HepG2 (cell line): ENCODE results near the gene SLC26A4. TPM values are rescaled to one million over a fixed set of nuclear protein-coding genes. Genes with fewer than 3 reads are reported as not detected.
A peak's percentile ranks its signal among the peaks of the same experiment; 100 is the strongest.

Experiments used
- DR1 ChIP-seq: sonication (generic); formaldehyde crosslinking; IDR thresholded peaks from 2 replicates; pipeline ENCODE4 v1.8.0; 2021; ENCODE audit warnings: mild to moderate bottlenecking, missing genetic modification reagents, inconsistent platforms
- ELF4 ChIP-seq: sonication (generic); formaldehyde crosslinking; IDR thresholded peaks from 2 replicates; pipeline ENCODE4 v1.5.0; 2020; ENCODE audit warnings: missing genetic modification reagents, mild to moderate bottlenecking, moderate library complexity, borderline replicate concordance
- EZH2 ChIP-seq: conservative IDR thresholded peaks from 2 replicates; pipeline ENCODE4 v1.6.1; 2012; ENCODE audit warnings: mild to moderate bottlenecking, low read depth, low read length, moderate library complexity
- GPN1 ChIP-seq: sonication (generic); formaldehyde crosslinking; IDR thresholded peaks from 2 replicates; pipeline ENCODE4 v1.5.1; 2020; ENCODE audit warnings: missing genetic modification reagents, borderline replicate concordance
- ZEB1 ChIP-seq: IDR thresholded peaks from 2 replicates; pipeline ENCODE4 v1.6.1; 2012; ENCODE audit warnings: mild to moderate bottlenecking, low read depth, inconsistent platforms; ENCODE audit not compliant: insufficient replicate concordance
- ZNF460 ChIP-seq: sonication (generic); formaldehyde crosslinking; IDR thresholded peaks from 2 replicates; pipeline ENCODE4 v1.5.1; 2020; ENCODE audit warnings: missing genetic modification reagents, mild to moderate bottlenecking, borderline replicate concordance
- ZNF780A ChIP-seq: sonication (generic); formaldehyde crosslinking; IDR thresholded peaks from 2 replicates; pipeline ENCODE4 v1.8.0; 2022; ENCODE audit warnings: mild to moderate bottlenecking, missing genetic modification reagents, moderate library complexity
- polyA plus RNA-seq, 8 experiments: library from polyadenylated mRNA; depleted of rRNA in 3 of 8; stranded (reverse) in 7 of 8; unstranded in 1 of 8; fragments of >200 nt; fragmentation: Illumina TruSeq in 4 of 8; extraction: Trizol in 4 of 8; gene quantifications; 2 replicates each; pipeline versions ENCODE4 v1.2.1 to v1.2.3, GENCODE V29; 2011 to 2016; ENCODE audit warnings: low read depth in 4 of 8, missing spikeins in 1 of 8, mixed read lengths in 1 of 8; ENCODE audit not compliant: insufficient read depth in 1 of 8
- total RNA-seq, 5 experiments: library from RNA; depleted of rRNA; stranded (reverse); fragments of >200 nt; fragmentation: Illumina TruSeq; extraction: Trizol; gene quantifications; 2 replicates each; pipeline ENCODE4 v1.2.3, GENCODE V29; 2016; ENCODE audit warnings: low read depth in 1 of 5
- TF ChIP-seq, protein P1 (sequence below): sonication (generic); formaldehyde crosslinking; IDR thresholded peaks from 2 replicates; pipeline ENCODE4 v1.5.1; 2020; ENCODE audit warnings: mild to moderate bottlenecking, missing genetic modification reagents, borderline replicate concordance
- TF ChIP-seq, protein P2 (sequence below): IDR thresholded peaks from 2 replicates; pipeline ENCODE4 v1.6.1; 2016
- TF ChIP-seq, protein P3 (sequence below): sonication (generic); formaldehyde crosslinking; IDR thresholded peaks from 2 replicates; pipeline ENCODE4 v1.5.0; 2020; ENCODE audit warnings: mild to moderate bottlenecking, missing genetic modification reagents, borderline replicate concordance
- TF ChIP-seq, protein P4 (sequence below): sonication (generic); formaldehyde crosslinking; IDR thresholded peaks from 2 replicates; pipeline ENCODE4 v1.4.0; 2020; ENCODE audit warnings: missing genetic modification reagents
- TF ChIP-seq, protein P5 (sequence below): IDR thresholded peaks from 2 replicates; pipeline ENCODE4 v1.6.1; 2016; ENCODE audit warnings: missing compliant biosample characterization, missing genetic modification reagents, borderline replicate concordance

Gene SLC26A4
- total and polyA plus RNA-seq, 2 of the 13 experiments (the other 11 are each of a cell fraction or from before 2014, with no cell fraction given): 0.08 to 0.11 TPM

DNA sequence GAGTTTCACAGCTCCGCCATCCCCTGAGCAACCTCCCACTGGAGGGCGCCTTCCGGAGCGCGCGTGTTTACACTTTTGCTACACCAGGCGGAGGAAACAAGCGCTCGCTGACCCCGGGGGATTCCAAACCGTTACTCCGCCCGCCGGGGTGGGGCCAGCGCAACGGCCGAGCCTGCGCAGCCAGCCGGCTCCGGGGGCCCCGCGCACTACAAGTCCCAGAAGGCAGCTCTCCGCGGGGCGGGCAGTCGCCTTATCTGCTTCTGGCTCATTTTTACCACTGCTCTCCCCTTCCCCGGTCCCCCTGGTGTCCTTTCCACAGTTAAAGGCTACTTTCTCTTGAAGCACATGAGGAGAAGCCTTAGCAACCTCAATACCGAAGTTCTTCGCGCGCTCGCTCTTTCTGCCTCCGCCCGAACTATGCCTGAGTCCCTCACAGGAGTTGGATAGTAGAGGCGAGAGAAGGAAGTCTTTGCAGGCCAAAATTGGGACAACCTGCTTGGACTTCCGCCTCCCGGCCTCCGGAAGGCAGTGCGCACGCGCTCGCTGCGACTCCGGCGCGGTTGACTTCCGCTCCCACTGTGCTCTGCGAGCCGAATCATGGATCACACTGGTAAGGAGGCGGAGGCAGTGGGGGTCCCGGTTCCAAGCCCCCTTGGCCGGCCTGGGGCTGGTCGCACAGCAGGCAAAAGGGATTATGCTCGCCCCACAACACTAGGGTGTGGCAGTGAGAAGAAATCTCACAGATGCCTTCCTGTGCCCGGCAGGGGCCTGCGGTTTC lies 83.1 kb downstream of the SLC26A4 start, which contains the start of gene CBLL1 (continued):
- TF ChIP-seq, protein P1, sequence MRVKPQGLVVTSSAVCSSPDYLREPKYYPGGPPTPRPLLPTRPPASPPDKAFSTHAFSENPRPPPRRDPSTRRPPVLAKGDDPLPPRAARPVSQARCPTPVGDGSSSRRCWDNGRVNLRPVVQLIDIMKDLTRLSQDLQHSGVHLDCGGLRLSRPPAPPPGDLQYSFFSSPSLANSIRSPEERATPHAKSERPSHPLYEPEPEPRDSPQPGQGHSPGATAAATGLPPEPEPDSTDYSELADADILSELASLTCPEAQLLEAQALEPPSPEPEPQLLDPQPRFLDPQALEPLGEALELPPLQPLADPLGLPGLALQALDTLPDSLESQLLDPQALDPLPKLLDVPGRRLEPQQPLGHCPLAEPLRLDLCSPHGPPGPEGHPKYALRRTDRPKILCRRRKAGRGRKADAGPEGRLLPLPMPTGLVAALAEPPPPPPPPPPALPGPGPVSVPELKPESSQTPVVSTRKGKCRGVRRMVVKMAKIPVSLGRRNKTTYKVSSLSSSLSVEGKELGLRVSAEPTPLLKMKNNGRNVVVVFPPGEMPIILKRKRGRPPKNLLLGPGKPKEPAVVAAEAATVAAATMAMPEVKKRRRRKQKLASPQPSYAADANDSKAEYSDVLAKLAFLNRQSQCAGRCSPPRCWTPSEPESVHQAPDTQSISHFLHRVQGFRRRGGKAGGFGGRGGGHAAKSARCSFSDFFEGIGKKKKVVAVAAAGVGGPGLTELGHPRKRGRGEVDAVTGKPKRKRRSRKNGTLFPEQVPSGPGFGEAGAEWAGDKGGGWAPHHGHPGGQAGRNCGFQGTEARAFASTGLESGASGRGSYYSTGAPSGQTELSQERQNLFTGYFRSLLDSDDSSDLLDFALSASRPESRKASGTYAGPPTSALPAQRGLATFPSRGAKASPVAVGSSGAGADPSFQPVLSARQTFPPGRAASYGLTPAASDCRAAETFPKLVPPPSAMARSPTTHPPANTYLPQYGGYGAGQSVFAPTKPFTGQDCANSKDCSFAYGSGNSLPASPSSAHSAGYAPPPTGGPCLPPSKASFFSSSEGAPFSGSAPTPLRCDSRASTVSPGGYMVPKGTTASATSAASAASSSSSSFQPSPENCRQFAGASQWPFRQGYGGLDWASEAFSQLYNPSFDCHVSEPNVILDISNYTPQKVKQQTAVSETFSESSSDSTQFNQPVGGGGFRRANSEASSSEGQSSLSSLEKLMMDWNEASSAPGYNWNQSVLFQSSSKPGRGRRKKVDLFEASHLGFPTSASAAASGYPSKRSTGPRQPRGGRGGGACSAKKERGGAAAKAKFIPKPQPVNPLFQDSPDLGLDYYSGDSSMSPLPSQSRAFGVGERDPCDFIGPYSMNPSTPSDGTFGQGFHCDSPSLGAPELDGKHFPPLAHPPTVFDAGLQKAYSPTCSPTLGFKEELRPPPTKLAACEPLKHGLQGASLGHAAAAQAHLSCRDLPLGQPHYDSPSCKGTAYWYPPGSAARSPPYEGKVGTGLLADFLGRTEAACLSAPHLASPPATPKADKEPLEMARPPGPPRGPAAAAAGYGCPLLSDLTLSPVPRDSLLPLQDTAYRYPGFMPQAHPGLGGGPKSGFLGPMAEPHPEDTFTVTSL (CRISPR knock-in tag): peak; percentile 71; the same call in 1 of the 2 replicates
- TF ChIP-seq GPN1 (CRISPR knock-in tag) (no peak), ZNF780A (no peak), DR1 (no peak; the same call in 1 of the 2 replicates), EZH2 (no peak), ELF4 (peak; percentile 91), ZEB1 (peak; percentile 82), ZNF460 (no peak; the same call in 1 of the 2 replicates)
- TF ChIP-seq, protein P2, sequence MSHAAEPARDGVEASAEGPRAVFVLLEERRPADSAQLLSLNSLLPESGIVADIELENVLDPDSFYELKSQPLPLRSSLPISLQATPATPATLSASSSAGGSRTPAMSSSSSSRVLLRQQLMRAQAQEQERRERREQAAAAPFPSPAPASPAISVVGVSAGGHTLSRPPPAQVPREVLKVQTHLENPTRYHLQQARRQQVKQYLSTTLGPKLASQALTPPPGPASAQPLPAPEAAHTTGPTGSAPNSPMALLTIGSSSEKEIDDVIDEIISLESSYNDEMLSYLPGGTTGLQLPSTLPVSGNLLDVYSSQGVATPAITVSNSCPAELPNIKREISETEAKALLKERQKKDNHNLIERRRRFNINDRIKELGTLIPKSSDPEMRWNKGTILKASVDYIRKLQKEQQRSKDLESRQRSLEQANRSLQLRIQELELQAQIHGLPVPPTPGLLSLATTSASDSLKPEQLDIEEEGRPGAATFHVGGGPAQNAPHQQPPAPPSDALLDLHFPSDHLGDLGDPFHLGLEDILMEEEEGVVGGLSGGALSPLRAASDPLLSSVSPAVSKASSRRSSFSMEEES: no peak
- TF ChIP-seq, protein P3, sequence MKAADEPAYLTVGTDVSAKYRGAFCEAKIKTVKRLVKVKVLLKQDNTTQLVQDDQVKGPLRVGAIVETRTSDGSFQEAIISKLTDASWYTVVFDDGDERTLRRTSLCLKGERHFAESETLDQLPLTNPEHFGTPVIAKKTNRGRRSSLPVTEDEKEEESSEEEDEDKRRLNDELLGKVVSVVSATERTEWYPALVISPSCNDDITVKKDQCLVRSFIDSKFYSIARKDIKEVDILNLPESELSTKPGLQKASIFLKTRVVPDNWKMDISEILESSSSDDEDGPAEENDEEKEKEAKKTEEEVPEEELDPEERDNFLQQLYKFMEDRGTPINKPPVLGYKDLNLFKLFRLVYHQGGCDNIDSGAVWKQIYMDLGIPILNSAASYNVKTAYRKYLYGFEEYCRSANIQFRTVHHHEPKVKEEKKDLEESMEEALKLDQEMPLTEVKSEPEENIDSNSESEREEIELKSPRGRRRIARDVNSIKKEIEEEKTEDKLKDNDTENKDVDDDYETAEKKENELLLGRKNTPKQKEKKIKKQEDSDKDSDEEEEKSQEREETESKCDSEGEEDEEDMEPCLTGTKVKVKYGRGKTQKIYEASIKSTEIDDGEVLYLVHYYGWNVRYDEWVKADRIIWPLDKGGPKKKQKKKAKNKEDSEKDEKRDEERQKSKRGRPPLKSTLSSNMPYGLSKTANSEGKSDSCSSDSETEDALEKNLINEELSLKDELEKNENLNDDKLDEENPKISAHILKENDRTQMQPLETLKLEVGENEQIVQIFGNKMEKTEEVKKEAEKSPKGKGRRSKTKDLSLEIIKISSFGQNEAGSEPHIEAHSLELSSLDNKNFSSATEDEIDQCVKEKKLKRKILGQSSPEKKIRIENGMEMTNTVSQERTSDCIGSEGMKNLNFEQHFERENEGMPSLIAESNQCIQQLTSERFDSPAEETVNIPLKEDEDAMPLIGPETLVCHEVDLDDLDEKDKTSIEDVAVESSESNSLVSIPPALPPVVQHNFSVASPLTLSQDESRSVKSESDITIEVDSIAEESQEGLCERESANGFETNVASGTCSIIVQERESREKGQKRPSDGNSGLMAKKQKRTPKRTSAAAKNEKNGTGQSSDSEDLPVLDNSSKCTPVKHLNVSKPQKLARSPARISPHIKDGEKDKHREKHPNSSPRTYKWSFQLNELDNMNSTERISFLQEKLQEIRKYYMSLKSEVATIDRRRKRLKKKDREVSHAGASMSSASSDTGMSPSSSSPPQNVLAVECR (CRISPR knock-in tag): peak; percentile 85
- TF ChIP-seq, protein P4, sequence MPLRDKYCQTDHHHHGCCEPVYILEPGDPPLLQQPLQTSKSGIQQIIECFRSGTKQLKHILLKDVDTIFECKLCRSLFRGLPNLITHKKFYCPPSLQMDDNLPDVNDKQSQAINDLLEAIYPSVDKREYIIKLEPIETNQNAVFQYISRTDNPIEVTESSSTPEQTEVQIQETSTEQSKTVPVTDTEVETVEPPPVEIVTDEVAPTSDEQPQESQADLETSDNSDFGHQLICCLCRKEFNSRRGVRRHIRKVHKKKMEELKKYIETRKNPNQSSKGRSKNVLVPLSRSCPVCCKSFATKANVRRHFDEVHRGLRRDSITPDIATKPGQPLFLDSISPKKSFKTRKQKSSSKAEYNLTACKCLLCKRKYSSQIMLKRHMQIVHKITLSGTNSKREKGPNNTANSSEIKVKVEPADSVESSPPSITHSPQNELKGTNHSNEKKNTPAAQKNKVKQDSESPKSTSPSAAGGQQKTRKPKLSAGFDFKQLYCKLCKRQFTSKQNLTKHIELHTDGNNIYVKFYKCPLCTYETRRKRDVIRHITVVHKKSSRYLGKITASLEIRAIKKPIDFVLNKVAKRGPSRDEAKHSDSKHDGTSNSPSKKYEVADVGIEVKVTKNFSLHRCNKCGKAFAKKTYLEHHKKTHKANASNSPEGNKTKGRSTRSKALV: 0 out of 2 replicates have a peak, but pooled peaks have one; percentile 44
- TF ChIP-seq, protein P5, sequence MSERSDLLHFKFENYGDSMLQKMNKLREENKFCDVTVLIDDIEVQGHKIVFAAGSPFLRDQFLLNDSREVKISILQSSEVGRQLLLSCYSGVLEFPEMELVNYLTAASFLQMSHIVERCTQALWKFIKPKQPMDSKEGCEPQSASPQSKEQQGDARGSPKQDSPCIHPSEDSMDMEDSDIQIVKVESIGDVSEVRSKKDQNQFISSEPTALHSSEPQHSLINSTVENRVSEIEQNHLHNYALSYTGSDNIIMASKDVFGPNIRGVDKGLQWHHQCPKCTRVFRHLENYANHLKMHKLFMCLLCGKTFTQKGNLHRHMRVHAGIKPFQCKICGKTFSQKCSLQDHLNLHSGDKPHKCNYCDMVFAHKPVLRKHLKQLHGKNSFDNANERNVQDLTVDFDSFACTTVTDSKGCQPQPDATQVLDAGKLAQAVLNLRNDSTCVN (CRISPR knock-in tag): no peak; the same call in 1 of the 2 replicates
